NCI-H526 treated with DMSO at 0.1 percent for 48 hours (cell line): ENCODE measurements around the gene PHF1.

Source experiments
- DNase-seq: peaks from one replicate; lab custom pipeline; 2025; lab: John Stamatoyannopoulos, UW

The PHF1 gene

DNA sequence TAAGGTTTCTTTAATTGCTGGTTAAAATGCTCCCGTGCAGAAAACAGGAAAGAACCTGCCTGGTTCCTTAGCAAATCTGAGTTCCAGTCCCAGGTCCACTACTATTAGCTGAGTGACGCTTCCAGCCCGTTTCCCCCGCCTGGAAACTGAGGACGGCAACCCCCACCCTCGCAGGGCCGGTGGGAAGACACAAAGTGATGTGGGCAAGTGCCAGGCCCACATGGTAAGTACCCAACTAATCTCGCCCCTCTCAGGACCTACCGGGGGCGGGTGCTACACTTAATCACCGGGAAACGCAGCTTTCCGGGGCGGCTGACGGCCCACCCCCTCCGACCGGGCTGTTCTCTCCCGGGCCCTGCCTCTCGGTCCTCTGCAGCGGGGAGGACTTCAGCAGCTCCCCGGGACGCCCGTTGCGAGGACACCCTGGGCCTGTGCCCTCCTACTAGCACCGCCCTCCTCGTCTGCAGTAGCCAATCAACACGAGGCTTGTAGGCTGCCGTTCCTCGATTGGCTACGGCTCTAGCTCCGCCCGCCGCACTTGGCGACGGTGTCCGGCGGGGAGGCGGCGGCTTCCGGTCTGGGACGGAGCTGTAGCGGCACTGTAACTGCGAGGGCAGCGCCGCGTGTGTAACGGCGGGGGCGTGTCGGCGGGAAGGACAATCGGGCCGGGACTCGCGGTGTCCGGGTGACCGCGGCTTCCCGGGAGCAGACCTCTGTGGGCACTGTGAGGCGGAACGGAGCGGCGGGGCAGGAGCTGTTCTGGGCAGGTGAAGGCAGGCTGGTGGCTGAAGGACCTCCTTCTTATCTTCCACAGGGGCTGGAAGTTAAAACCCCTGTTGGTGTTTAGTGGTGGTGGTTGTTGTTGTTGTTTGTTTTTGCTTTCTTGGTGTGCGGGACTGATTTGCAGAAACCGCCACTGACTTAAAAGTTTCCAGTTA is 43.5 kb downstream of the PHF1 start, which contains the start of gene ZBTB9:
Gene ZBTB9 (plus strand): TSS at position 568 of the 938 bp plus-strand sequence. CDS start 525 bp downstream, outside the sequence.
- peak; percentile 92 for DNase-seq

- DNase-seq, result no peak
Observed at GRCh38 chr6:33455051-33455450, 44.2 kb downstream of the PHF1 start.

DNA sequence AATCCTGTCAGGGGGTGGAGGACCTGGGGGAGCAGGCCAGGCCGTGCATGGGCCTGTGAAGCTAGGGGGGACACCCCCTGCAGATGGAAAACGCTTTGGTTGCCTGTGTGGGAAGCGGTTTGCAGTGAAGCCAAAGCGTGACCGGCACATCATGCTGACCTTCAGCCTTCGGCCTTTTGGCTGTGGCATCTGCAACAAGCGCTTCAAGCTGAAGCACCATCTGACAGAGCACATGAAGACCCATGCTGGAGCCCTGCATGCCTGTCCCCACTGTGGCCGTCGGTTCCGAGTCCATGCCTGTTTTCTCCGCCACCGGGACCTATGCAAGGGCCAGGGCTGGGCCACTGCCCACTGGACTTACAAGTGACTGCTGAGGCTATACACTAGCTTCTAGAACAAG is 45.3 kb downstream of the PHF1 start:
- DNase-seq, result no peak

- DNase-seq, result no peak
Observed at GRCh38 chr6:33458676-33459075, 47.9 kb downstream of the PHF1 start.

DNA sequence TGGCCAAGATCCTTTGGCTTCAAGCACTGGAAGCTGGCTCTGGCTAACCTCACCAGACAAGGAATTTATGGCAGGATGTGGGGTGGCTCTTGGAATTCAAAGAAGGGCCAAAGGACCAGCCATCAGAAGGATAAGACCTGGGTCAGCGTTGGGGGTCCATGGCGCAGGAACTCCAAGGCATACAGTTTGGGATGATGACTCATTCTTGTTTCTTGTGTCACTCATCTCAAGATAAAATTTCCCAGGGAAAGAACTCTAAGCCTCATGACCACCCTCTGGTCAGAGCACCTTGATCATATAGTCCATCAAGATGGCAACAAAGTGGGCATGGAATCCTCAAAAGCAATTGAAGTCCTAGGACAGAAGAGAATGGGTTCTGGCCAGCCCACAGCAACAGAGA is 48.4 kb downstream of the PHF1 start:
- no peak for DNase-seq
